GM23338 (cell line): ENCODE data around the gene KIRREL3. TPM values are rescaled to one million over a fixed set of nuclear protein-coding genes. Genes with fewer than 3 reads are reported as not detected.

ENCODE experiments used
- ATAC-seq: fragments of 200-7000 bp; cut with Tn5 transposase; 3 replicates; pipeline ENCODE4 v1.9.1; 2020
- DNase-seq: peaks from one replicate; pipeline ENCODE4 v3.0.0-alpha.2; 2015; ENCODE audit warnings: low spot score
- H2AFZ ChIP-seq: fragments of 200-600 bp; sonication (generic); 2 replicates; pipeline ENCODE4 v1.8.0; 2016; ENCODE audit warnings: antibody characterized with exemption, mild to moderate bottlenecking, moderate library complexity
- H3F3A ChIP-seq: fragments of 200-600 bp; sonication (generic); replicated peaks from 2 replicates; pipeline ENCODE4 v1.8.0; 2017; ENCODE audit warnings: antibody characterized with exemption, mixed run types, low read depth
- H3K27ac ChIP-seq: fragments of 200-600 bp; sonication (generic); 2 replicates; pipeline ENCODE4 v1.6.1; 2016; ENCODE audit warnings: low read depth
- H3K27me3 ChIP-seq: fragments of 200-600 bp; sonication (generic); 2 replicates; pipeline ENCODE4 v1.8.0; 2016; ENCODE audit warnings: mild to moderate bottlenecking, mixed run types, moderate library complexity; ENCODE audit not compliant: insufficient read depth
- H3K36me3 ChIP-seq: fragments of 200-600 bp; sonication (generic); 2 replicates; pipeline ENCODE4 v1.8.0; 2016; ENCODE audit warnings: mild to moderate bottlenecking; ENCODE audit not compliant: insufficient read depth
- H3K4me1 ChIP-seq: fragments of 200-600 bp; sonication (generic); 2 replicates; pipeline ENCODE4 v1.8.0; 2016; ENCODE audit warnings: mild to moderate bottlenecking, moderate library complexity; ENCODE audit not compliant: insufficient read depth
- H3K4me2 ChIP-seq: fragments of 200-600 bp; sonication (generic); 2 replicates; pipeline ENCODE4 v1.7.1; 2017; ENCODE audit warnings: mixed run types
- H3K4me3 ChIP-seq: fragments of 200-600 bp; sonication (generic); 2 replicates; pipeline ENCODE4 v1.6.1; 2016; ENCODE audit warnings: mixed run types
- H3K79me2 ChIP-seq: fragments of 200-600 bp; sonication (generic); replicated peaks from 2 replicates; pipeline ENCODE4 v1.8.0; 2017; ENCODE audit warnings: mild to moderate bottlenecking; ENCODE audit not compliant: insufficient read depth
- H3K9me2 ChIP-seq: fragments of 200-600 bp; sonication (generic); 2 replicates; pipeline ENCODE4 v1.8.0; 2017; ENCODE audit not compliant: insufficient read depth
- H4K20me1 ChIP-seq: fragments of 200-600 bp; sonication (generic); replicated peaks from 2 replicates; pipeline ENCODE4 v1.8.0; 2017; ENCODE audit warnings: mild to moderate bottlenecking; ENCODE audit not compliant: insufficient read depth
- H3K27ac Mint-ChIP-seq: 2 replicates; pipeline ENCODE4 v1.8.0; 2020; ENCODE audit warnings: inconsistent platforms, mild to moderate bottlenecking, moderate library complexity, mixed read lengths
- H3K27me3 Mint-ChIP-seq: 3 replicates; pipeline ENCODE4 v1.8.0; 2022; ENCODE audit warnings: low read depth, mild to moderate bottlenecking, moderate library complexity, mixed read lengths, inconsistent platforms; ENCODE audit not compliant: insufficient read depth, poor library complexity
- H3K36me3 Mint-ChIP-seq: 3 replicates; pipeline ENCODE4 v1.8.0; 2021; ENCODE audit warnings: low read depth, mild to moderate bottlenecking, inconsistent platforms, moderate library complexity, mixed read lengths
- H3K4me1 Mint-ChIP-seq: 3 replicates; pipeline ENCODE4 v1.8.0; 2020; ENCODE audit warnings: mild to moderate bottlenecking, inconsistent platforms, mixed read lengths
- H3K4me3 Mint-ChIP-seq: 3 replicates; pipeline ENCODE4 v1.8.0; 2021; ENCODE audit warnings: moderate library complexity, mild to moderate bottlenecking, inconsistent platforms, mixed read lengths
- H3K9me3 Mint-ChIP-seq: 3 replicates; pipeline ENCODE4 v1.8.0; 2020; ENCODE audit warnings: moderate library complexity, mild to moderate bottlenecking, inconsistent platforms, mixed read lengths
- CTCF ChIP-seq, 2 experiments: fragments of 200-600 bp in 1 of 2; sonication (generic) in 1 of 2; conservative IDR thresholded peaks; 2 replicates each; pipeline versions ENCODE4 v1.5.1 to v1.6.1; 2016 to 2017; ENCODE audit warnings: antibody characterized with exemption in 2 of 2, low read depth in 2 of 2, mild to moderate bottlenecking in 2 of 2, moderate library complexity in 1 of 2
- EZH2 ChIP-seq: fragments of 200-600 bp; sonication (generic); IDR thresholded peaks from one replicate; pipeline ENCODE4 v1.8.0; 2017; ENCODE audit warnings: antibody characterized with exemption, mild to moderate bottlenecking, low read depth; ENCODE audit not compliant: unreplicated experiment
- JUNB ChIP-seq: IDR thresholded peaks from one replicate; pipeline ENCODE4 v1.6.1; 2016; ENCODE audit warnings: antibody characterized with exemption; ENCODE audit not compliant: unreplicated experiment
- NANOG ChIP-seq: IDR thresholded peaks from 2 replicates; pipeline ENCODE4 v1.6.1; 2016; ENCODE audit warnings: antibody characterized with exemption, borderline replicate concordance
- STAT1 ChIP-seq: IDR thresholded peaks from one replicate; pipeline ENCODE4 v1.6.1; 2016; ENCODE audit warnings: antibody characterized with exemption; ENCODE audit not compliant: unreplicated experiment
- ZNF331 ChIP-seq: fragments of 250-450 bp; sonication (Bioruptor Pico); IDR thresholded peaks from 2 replicates; pipeline ENCODE4 v1.5.0; 2020; ENCODE audit warnings: low read depth, mild to moderate bottlenecking, moderate library complexity
- polyA plus RNA-seq: library from polyadenylated mRNA; unstranded; fragments of >200 nt; fragmentation: Nextera tagmentation; extraction: Ambion mirVana; gene quantifications from 2 replicates; pipeline ENCODE4 v1.2.1, GENCODE V29; 2016
- total RNA-seq: library from RNA; depleted of rRNA; stranded (reverse); fragments of >200 nt; shearing (Covaris generic); gene quantifications from 2 replicates; pipeline ENCODE4 v1.2.3, GENCODE V29; 2014
- TF ChIP-seq, protein P1 (sequence below): fragments of 250-450 bp; sonication (Bioruptor Pico); IDR thresholded peaks from 2 replicates; pipeline ENCODE4 v1.5.0; 2020; ENCODE audit warnings: mild to moderate bottlenecking, moderate library complexity
- TF ChIP-seq, protein P2 (sequence below): IDR thresholded peaks from one replicate; pipeline ENCODE4 v1.6.1; 2018; ENCODE audit warnings: antibody characterized with exemption; ENCODE audit not compliant: unreplicated experiment

Gene KIRREL3
- total and polyA plus RNA-seq, 2 experiments from 2014 or later = 0.13 to 1.5 TPM

DNA sequence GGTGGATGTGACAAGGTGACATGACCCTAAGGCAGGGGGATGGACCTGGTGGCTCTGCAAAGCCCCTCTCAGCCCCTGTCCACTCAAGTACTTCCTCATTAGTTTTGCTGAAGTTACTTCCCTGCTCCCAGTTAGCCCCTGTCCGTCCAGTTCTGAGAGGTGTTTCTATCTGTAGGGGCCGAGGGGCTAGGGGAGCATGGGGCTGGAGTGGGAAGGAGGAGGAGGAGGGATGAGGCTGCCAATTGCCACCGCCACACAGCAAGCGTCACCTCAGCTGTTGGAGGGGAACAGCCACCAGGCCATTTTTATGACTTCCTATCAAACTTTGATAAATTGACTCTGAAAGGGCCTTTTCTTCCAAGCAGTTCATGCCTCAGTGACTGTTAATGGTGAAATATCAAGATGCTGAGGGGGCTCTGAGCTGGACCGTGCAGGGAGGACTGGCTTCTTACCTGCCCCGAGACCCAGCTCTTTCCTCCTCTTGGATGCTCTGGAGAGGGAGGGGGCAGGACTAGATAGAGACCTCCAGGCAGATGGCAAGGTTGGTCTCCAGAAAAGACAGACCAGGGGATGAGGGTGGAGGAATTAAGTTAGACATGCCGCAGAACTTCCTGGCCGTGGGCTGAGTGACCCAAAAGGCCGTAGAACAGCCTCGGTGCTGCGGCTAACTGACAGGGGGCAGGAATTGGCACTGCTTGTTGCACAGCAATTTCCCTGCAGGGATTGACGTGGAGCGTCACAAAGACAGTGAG, 508.1 kb downstream of the KIRREL3 start:
- Mint-ChIP-seq H3K4me1 (peaks cover 46% of the 10 kb centered on the region), H3K27me3 (peaks cover 9% of the 10 kb centered on the region), H3K36me3 (no peaks in the 10 kb centered on the region), H3K27ac (no peak overlapping the region), H3K9me3 (no peaks in the 10 kb centered on the region; the same call in 2 of the 3 replicates), H3K4me3 (no peak overlapping the region)
- Histone ChIP-seq H3K27me3 (no peaks in the 10 kb centered on the region), H3K36me3 (no peaks in the 10 kb centered on the region), H3K79me2 (no peaks in the 10 kb centered on the region), H3K4me1 (peaks cover 8% of the 10 kb centered on the region; the same call in 1 of the 2 replicates), H3K9me2 (no peaks in the 10 kb centered on the region), H3F3A (no peaks in the 10 kb centered on the region), H3K4me2 (no peak overlapping the region), H3K4me3 (no peak overlapping the region), H3K27ac (no peak overlapping the region), H2AFZ (no peak overlapping the region), H4K20me1 (no peaks in the 10 kb centered on the region)
- TF ChIP-seq STAT1 = no peak
- DNase-seq (no peak), ATAC-seq (no peak)

GRCh38 chr11:126491092-126491491, 509.5 kb downstream of the KIRREL3 start:
- H3K9me2 ChIP-seq = no peaks in the 10 kb centered on the region
- no peaks in the 10 kb centered on the region for H3K36me3 Mint-ChIP-seq
- H3K27ac ChIP-seq = no peak overlapping the region
- ATAC-seq = peak; percentile 74
- no peaks in the 10 kb centered on the region for H3K36me3 ChIP-seq
- peaks cover 8% of the 10 kb centered on the region; the same call in 1 of the 2 replicates for H3K4me1 ChIP-seq
- H3K79me2 ChIP-seq = no peaks in the 10 kb centered on the region
- peak; percentile 62 for DNase-seq
- no peak overlapping the region for H3K4me3 Mint-ChIP-seq
- no peaks in the 10 kb centered on the region for H3F3A ChIP-seq
- peak overlapping the region; percentile 91 for H2AFZ ChIP-seq
- no peaks in the 10 kb centered on the region for H4K20me1 ChIP-seq
- H3K27me3 Mint-ChIP-seq = peaks cover 9% of the 10 kb centered on the region
- peaks cover 43% of the 10 kb centered on the region for H3K4me1 Mint-ChIP-seq
- H3K4me2 ChIP-seq = 0 out of 2 replicates have a peak overlapping the region, but pooled peaks have one; percentile 38
- TF ChIP-seq, protein P1, sequence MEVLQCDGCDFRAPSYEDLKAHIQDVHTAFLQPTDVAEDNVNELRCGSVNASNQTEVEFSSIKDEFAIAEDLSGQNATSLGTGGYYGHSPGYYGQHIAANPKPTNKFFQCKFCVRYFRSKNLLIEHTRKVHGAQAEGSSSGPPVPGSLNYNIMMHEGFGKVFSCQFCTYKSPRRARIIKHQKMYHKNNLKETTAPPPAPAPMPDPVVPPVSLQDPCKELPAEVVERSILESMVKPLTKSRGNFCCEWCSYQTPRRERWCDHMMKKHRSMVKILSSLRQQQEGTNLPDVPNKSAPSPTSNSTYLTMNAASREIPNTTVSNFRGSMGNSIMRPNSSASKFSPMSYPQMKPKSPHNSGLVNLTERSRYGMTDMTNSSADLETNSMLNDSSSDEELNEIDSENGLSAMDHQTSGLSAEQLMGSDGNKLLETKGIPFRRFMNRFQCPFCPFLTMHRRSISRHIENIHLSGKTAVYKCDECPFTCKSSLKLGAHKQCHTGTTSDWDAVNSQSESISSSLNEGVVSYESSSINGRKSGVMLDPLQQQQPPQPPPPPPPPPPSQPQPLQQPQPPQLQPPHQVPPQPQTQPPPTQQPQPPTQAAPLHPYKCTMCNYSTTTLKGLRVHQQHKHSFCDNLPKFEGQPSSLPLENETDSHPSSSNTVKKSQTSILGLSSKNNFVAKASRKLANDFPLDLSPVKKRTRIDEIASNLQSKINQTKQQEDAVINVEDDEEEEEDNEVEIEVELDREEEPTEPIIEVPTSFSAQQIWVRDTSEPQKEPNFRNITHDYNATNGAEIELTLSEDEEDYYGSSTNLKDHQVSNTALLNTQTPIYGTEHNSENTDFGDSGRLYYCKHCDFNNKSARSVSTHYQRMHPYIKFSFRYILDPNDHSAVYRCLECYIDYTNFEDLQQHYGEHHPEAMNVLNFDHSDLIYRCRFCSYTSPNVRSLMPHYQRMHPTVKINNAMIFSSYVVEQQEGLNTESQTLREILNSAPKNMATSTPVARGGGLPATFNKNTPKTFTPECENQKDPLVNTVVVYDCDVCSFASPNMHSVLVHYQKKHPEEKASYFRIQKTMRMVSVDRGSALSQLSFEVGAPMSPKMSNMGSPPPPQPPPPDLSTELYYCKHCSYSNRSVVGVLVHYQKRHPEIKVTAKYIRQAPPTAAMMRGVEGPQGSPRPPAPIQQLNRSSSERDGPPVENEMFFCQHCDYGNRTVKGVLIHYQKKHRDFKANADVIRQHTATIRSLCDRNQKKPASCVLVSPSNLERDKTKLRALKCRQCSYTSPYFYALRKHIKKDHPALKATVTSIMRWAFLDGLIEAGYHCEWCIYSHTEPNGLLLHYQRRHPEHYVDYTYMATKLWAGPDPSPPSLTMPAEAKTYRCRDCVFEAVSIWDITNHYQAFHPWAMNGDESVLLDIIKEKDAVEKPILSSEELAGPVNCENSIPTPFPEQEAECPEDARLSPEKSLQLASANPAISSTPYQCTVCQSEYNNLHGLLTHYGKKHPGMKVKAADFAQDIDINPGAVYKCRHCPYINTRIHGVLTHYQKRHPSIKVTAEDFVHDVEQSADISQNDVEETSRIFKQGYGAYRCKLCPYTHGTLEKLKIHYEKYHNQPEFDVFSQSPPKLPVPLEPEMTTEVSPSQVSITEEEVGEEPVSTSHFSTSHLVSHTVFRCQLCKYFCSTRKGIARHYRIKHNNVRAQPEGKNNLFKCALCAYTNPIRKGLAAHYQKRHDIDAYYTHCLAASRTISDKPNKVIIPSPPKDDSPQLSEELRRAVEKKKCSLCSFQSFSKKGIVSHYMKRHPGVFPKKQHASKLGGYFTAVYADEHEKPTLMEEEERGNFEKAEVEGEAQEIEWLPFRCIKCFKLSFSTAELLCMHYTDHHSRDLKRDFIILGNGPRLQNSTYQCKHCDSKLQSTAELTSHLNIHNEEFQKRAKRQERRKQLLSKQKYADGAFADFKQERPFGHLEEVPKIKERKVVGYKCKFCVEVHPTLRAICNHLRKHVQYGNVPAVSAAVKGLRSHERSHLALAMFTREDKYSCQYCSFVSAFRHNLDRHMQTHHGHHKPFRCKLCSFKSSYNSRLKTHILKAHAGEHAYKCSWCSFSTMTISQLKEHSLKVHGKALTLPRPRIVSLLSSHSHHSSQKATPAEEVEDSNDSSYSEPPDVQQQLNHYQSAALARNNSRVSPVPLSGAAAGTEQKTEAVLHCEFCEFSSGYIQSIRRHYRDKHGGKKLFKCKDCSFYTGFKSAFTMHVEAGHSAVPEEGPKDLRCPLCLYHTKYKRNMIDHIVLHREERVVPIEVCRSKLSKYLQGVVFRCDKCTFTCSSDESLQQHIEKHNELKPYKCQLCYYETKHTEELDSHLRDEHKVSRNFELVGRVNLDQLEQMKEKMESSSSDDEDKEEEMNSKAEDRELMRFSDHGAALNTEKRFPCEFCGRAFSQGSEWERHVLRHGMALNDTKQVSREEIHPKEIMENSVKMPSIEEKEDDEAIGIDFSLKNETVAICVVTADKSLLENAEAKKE = no peak
- TF ChIP-seq EZH2 = no peak
- TF ChIP-seq ZNF331 (CRISPR knock-in tag) = no peak
- TF ChIP-seq CTCF (conservative IDR thresholded peaks at IDR 0.05; ENCODE audit: low read depth in 2 of 2) = no peak
- TF ChIP-seq NANOG = no peak
- TF ChIP-seq STAT1 = no peak
- no peak for TF ChIP-seq JUNB
- TF ChIP-seq, protein P2, sequence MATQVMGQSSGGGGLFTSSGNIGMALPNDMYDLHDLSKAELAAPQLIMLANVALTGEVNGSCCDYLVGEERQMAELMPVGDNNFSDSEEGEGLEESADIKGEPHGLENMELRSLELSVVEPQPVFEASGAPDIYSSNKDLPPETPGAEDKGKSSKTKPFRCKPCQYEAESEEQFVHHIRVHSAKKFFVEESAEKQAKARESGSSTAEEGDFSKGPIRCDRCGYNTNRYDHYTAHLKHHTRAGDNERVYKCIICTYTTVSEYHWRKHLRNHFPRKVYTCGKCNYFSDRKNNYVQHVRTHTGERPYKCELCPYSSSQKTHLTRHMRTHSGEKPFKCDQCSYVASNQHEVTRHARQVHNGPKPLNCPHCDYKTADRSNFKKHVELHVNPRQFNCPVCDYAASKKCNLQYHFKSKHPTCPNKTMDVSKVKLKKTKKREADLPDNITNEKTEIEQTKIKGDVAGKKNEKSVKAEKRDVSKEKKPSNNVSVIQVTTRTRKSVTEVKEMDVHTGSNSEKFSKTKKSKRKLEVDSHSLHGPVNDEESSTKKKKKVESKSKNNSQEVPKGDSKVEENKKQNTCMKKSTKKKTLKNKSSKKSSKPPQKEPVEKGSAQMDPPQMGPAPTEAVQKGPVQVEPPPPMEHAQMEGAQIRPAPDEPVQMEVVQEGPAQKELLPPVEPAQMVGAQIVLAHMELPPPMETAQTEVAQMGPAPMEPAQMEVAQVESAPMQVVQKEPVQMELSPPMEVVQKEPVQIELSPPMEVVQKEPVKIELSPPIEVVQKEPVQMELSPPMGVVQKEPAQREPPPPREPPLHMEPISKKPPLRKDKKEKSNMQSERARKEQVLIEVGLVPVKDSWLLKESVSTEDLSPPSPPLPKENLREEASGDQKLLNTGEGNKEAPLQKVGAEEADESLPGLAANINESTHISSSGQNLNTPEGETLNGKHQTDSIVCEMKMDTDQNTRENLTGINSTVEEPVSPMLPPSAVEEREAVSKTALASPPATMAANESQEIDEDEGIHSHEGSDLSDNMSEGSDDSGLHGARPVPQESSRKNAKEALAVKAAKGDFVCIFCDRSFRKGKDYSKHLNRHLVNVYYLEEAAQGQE = no peak
- H3K9me3 Mint-ChIP-seq = no peaks in the 10 kb centered on the region; the same call in 2 of the 3 replicates
- no peaks in the 10 kb centered on the region for H3K27me3 ChIP-seq
- H3K27ac Mint-ChIP-seq = no peak overlapping the region
- no peak overlapping the region for H3K4me3 ChIP-seq
